H4 (cell line): ENCODE results near the gene FAM83B. TPM values are rescaled to one million over a fixed set of nuclear protein-coding genes. Genes with fewer than 3 reads are reported as not detected.
"Not testable (repeated sequence)": the region's sequence is repeated elsewhere in the genome, so short reads cannot be mapped to it uniquely, and the experiment has no call there.

Experiments used
- DNase-seq: peaks from one replicate; pipeline ENCODE4 v3.0.0-alpha.2; 2015; ENCODE audit warnings: low spot score
- total RNA-seq: library from RNA; depleted of rRNA; stranded (reverse); fragments of >200 nt; shearing (Covaris generic); gene quantifications from 2 replicates; pipeline ENCODE4 v1.2.3, GENCODE V29; 2014

Gene FAM83B
- total RNA-seq, 1 experiment from 2014 or later: not detected

- DNase-seq: no peak
These were observed 52.2 kb downstream of the FAM83B start for GRCh38 chr6:54898767-54899166.

GRCh38 chr6:54899442-54899841 is 52.9 kb downstream of the FAM83B start:
- DNase-seq: no peak

GRCh38 chr6:54899986-54900385 is 53.4 kb downstream of the FAM83B start:
- no peak for DNase-seq

GRCh38 chr6:54900666-54901065 is 54.1 kb downstream of the FAM83B start:
- no peak for DNase-seq

- DNase-seq: no peak
These were observed 57.3 kb downstream of the FAM83B start for GRCh38 chr6:54903884-54904283.

GRCh38 chr6:54907355-54907754 is 60.8 kb downstream of the FAM83B start:
- DNase-seq: no peak

GRCh38 chr6:54909184-54909583 is 62.6 kb downstream of the FAM83B start:
- DNase-seq: no peak

- DNase-seq: no peak
These were observed 63.9 kb downstream of the FAM83B start for GRCh38 chr6:54910431-54910884.

GRCh38 chr6:54910921-54911320 is 64.3 kb downstream of the FAM83B start:
- no peak for DNase-seq

GRCh38 chr6:54913211-54913610 is 66.6 kb downstream of the FAM83B start:
- DNase-seq: no peak

GRCh38 chr6:54916858-54917257 is 70.3 kb downstream of the FAM83B start:
- DNase-seq: no peak

GRCh38 chr6:54920628-54921027 is 74.1 kb downstream of the FAM83B start:
- no peak for DNase-seq

GRCh38 chr6:54921891-54922290 is 75.3 kb downstream of the FAM83B start:
- no peak for DNase-seq

- no peak for DNase-seq
These were observed 82.8 kb downstream of the FAM83B start for GRCh38 chr6:54929245-54929909.

GRCh38 chr6:54932622-54933021 is 86.1 kb downstream of the FAM83B start:
- no peak for DNase-seq

GRCh38 chr6:54935739-54936138 is 89.2 kb downstream of the FAM83B start:
- DNase-seq: peak; percentile 89

- DNase-seq: peak; percentile 26
These were observed 90.8 kb downstream of the FAM83B start for GRCh38 chr6:54937371-54937770.

- DNase-seq: no peak
These were observed 111.1 kb downstream of the FAM83B start for GRCh38 chr6:54957698-54958097.

- no peak for DNase-seq
These were observed 111.9 kb downstream of the FAM83B start for GRCh38 chr6:54958446-54958845.

GRCh38 chr6:54959820-54960219 is 113.2 kb downstream of the FAM83B start:
- DNase-seq: no peak

GRCh38 chr6:54961372-54961771 is 114.8 kb downstream of the FAM83B start:
- not testable (repeated sequence) for DNase-seq

- DNase-seq: no peak
These were observed 123.8 kb downstream of the FAM83B start for GRCh38 chr6:54970337-54970736.

GRCh38 chr6:54971825-54972224 is 125.3 kb downstream of the FAM83B start:
- no peak for DNase-seq

- not testable (repeated sequence) for DNase-seq
These were observed 132.6 kb downstream of the FAM83B start for GRCh38 chr6:54979161-54979560.
